Lung (tissue), 12 donors: ENCODE data around the gene ACACA. TPM values are rescaled to one million over a fixed set of nuclear protein-coding genes. Genes with fewer than 3 reads are reported as not detected.

Experiments used
- ATAC-seq: fragments of 200-7000 bp; cut with Tn5 transposase; one replicate; pipeline ENCODE4 v1.9.1; 2020; ENCODE audit warnings: moderate number of reproducible peaks; ENCODE audit not compliant: insufficient read depth, low FRiP score
- DNase-seq, 3 donors: peaks; one replicate each; pipeline ENCODE4 v3.0.0-alpha.2; 2013 to 2017
- H3K27ac ChIP-seq, 2 donors: one replicate each; pipeline ENCODE4 v1.5.1; 2013; ENCODE audit warnings: mild to moderate bottlenecking in 2 of 2, moderate library complexity in 2 of 2, control low read depth in 1 of 2, inconsistent platforms in 1 of 2, low read depth in 1 of 2, low read length in 1 of 2
- H3K27me3 ChIP-seq, 3 donors: one replicate each; pipeline ENCODE4 v1.5.1; 2013; ENCODE audit warnings: low read length in 2 of 3; ENCODE audit not compliant: control insufficient read depth in 3 of 3, insufficient read depth in 3 of 3
- H3K36me3 ChIP-seq, 4 donors: one replicate each; pipeline ENCODE4 v1.5.1; 2013; ENCODE audit warnings: low read length in 4 of 4, mild to moderate bottlenecking in 1 of 4, moderate library complexity in 1 of 4; ENCODE audit not compliant: control insufficient read depth in 4 of 4, insufficient read depth in 4 of 4
- H3K4me1 ChIP-seq, 5 donors: one replicate each; pipeline ENCODE4 v1.5.1; 2013; ENCODE audit warnings: low read length in 5 of 5, mild to moderate bottlenecking in 2 of 5, moderate library complexity in 1 of 5; ENCODE audit not compliant: control insufficient read depth in 5 of 5, insufficient read depth in 5 of 5
- H3K4me3 ChIP-seq: one replicate; pipeline ENCODE4 v1.5.1; 2013; ENCODE audit warnings: mild to moderate bottlenecking, control low read depth, moderate library complexity
- H3K9ac ChIP-seq, 2 donors: one replicate each; pipeline ENCODE4 v1.5.1; 2013; ENCODE audit warnings: low read length in 2 of 2, control low read depth in 1 of 2; ENCODE audit not compliant: insufficient read depth in 1 of 2
- H3K9me3 ChIP-seq, 4 donors: one replicate each; pipeline ENCODE4 v1.5.1; 2013; ENCODE audit warnings: low read length in 3 of 4, mild to moderate bottlenecking in 1 of 4, moderate library complexity in 1 of 4; ENCODE audit not compliant: control insufficient read depth in 4 of 4, insufficient read depth in 3 of 4
- CTCF ChIP-seq: IDR thresholded peaks from 2 replicates; pipeline ENCODE4 v1.5.1; 2012; ENCODE audit warnings: mild to moderate bottlenecking; ENCODE audit errors: control extremely low read depth, extremely low read depth
- WGBS, 2 donors: extraction: QIAGEN DNeasy Blood & Tissue Kit; methylation state at CpG; one replicate each; pipeline ENCODE4 v1.1.7; 2013; 5-methylcytosine and 5-hydroxymethylcytosine counted together
- polyA plus RNA-seq, 2 donors: library from polyadenylated mRNA; stranded (reverse); fragments of 200-250 nt; gene quantifications; one replicate each; pipeline ENCODE4 v1.2.1, GENCODE V29; 2013
- total RNA-seq, 2 donors: library from RNA; depleted of rRNA in 1 of 2; stranded (reverse); fragments of >200 nt in 1 of 2; gene quantifications; one replicate each; pipeline ENCODE4 v1.2.1, GENCODE V29; 2014 to 2021
- donor health status: control.
- donor health status: control.
- donor health status: Bipolar disorder and iron deficiency.
- donor health status: healthy.
- donor health status: DM: yes; HTN: yes; CAD: no.

The ACACA gene
- total and polyA plus RNA-seq, 4 donors = 26.0 to 111 (median 55.6) TPM

- WGBS, 2 donors = 38 to 46% methylated on average over 1 of the region's 1 CpG
- no peaks in the 10 kb centered on the region for H3K36me3 ChIP-seq
- H3K9ac ChIP-seq = no peak overlapping the region
- DNase-seq (no peak), ATAC-seq (no peak)
- no peaks in the 10 kb centered on the region for H3K9me3 ChIP-seq
- no peak overlapping the region for H3K27ac ChIP-seq
- no peak overlapping the region for H3K4me3 ChIP-seq
- peaks cover 0 to under 1% (median 0%) of the 10 kb centered on the region in 5 donors for H3K4me1 ChIP-seq
- H3K27me3 ChIP-seq = no peaks in the 10 kb centered on the region
- no peak for TF ChIP-seq CTCF
Observed at GRCh38 chr17:37365589-37365988, 41.0 kb downstream of the ACACA start.

GRCh38 chr17:37361543-37361942, 45.1 kb downstream of the ACACA start:
- WGBS, 2 donors = 64 to 74% methylated on average over 4 of the region's 4 CpGs
- H3K36me3 ChIP-seq = no peaks in the 10 kb centered on the region
- no peak for TF ChIP-seq CTCF
- no peak overlapping the region for H3K4me3 ChIP-seq
- H3K9ac ChIP-seq = no peak overlapping the region
- H3K27ac ChIP-seq = no peak overlapping the region
- peaks cover 4 to 21% (median 9%) of the 10 kb centered on the region in 5 donors for H3K4me1 ChIP-seq
- H3K9me3 ChIP-seq = no peaks in the 10 kb centered on the region
- DNase-seq (no peak), ATAC-seq (no peak)
- H3K27me3 ChIP-seq = no peaks in the 10 kb centered on the region

GRCh38 chr17:37360632-37361031, 46.0 kb downstream of the ACACA start:
- Histone ChIP-seq H3K9me3 (no peaks in the 10 kb centered on the region), H3K27me3 (no peaks in the 10 kb centered on the region), H3K27ac (peak overlapping the region in 1 of 2 donors; percentile 69), H3K9ac (no peak overlapping the region), H3K4me1 (peaks cover 4 to 21% (median 9%) of the 10 kb centered on the region in 5 donors), H3K36me3 (no peaks in the 10 kb centered on the region), H3K4me3 (no peak overlapping the region)
- no peak for TF ChIP-seq CTCF
- 56 to 61% methylated on average over 3 of the region's 3 CpGs for WGBS, 2 donors
- DNase-seq (no peak), ATAC-seq (no peak)

- 8 to 10% methylated on average over 18 of the region's 18 CpGs for WGBS, 2 donors
- no peaks in the 10 kb centered on the region for H3K36me3 ChIP-seq
- ATAC-seq (no peak), DNase-seq (no peak)
- H3K9ac ChIP-seq = peak overlapping the region; percentile 39 to 87
- H3K4me1 ChIP-seq = peaks cover 4 to 21% (median 9%) of the 10 kb centered on the region in 5 donors
- no peaks in the 10 kb centered on the region for H3K9me3 ChIP-seq
- H3K27me3 ChIP-seq = no peaks in the 10 kb centered on the region
- TF ChIP-seq CTCF = no peak
- peak overlapping the region; percentile 94 for H3K27ac ChIP-seq
- peak overlapping the region; percentile 59 for H3K4me3 ChIP-seq
Observed at GRCh38 chr17:37359682-37360188, 46.9 kb downstream of the ACACA start.
